ENCODE data around the gene NPPB.

- TF ChIP-seq, protein P1, sequence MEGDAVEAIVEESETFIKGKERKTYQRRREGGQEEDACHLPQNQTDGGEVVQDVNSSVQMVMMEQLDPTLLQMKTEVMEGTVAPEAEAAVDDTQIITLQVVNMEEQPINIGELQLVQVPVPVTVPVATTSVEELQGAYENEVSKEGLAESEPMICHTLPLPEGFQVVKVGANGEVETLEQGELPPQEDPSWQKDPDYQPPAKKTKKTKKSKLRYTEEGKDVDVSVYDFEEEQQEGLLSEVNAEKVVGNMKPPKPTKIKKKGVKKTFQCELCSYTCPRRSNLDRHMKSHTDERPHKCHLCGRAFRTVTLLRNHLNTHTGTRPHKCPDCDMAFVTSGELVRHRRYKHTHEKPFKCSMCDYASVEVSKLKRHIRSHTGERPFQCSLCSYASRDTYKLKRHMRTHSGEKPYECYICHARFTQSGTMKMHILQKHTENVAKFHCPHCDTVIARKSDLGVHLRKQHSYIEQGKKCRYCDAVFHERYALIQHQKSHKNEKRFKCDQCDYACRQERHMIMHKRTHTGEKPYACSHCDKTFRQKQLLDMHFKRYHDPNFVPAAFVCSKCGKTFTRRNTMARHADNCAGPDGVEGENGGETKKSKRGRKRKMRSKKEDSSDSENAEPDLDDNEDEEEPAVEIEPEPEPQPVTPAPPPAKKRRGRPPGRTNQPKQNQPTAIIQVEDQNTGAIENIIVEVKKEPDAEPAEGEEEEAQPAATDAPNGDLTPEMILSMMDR (IDR thresholded peaks at IDR 0.05; ENCODE audit: low read depth, low read length) = no peak
- TF ChIP-seq POLR2A (IDR thresholded peaks at IDR 0.05; ENCODE audit: extremely low read depth, insufficient read length) (no peak), MYC (IDR thresholded peaks at IDR 0.05; ENCODE audit: low read depth, low read length) (no peak)
- TF ChIP-seq, protein P2, sequence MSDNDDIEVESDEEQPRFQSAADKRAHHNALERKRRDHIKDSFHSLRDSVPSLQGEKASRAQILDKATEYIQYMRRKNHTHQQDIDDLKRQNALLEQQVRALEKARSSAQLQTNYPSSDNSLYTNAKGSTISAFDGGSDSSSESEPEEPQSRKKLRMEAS (IDR thresholded peaks at IDR 0.05; ENCODE audit: low read depth, low read length) = no peak
Observed at GRCh38 chr1:11879311-11880180, 20.8 kb upstream of the NPPB start.
